Lung (tissue), 12 donors: ENCODE measurements around the gene CXXC5. TPM values are rescaled to one million over a fixed set of nuclear protein-coding genes. Genes with fewer than 3 reads are reported as not detected.

Experiments
- ATAC-seq: fragments of 200-7000 bp; cut with Tn5 transposase; one replicate; pipeline ENCODE4 v1.9.1; 2020; ENCODE audit warnings: moderate number of reproducible peaks; ENCODE audit not compliant: insufficient read depth, low FRiP score
- DNase-seq, 3 donors: peaks; one replicate each; pipeline ENCODE4 v3.0.0-alpha.2; 2013 to 2017
- H3K27ac ChIP-seq, 2 donors: one replicate each; pipeline ENCODE4 v1.5.1; 2013; ENCODE audit warnings: mild to moderate bottlenecking in 2 of 2, moderate library complexity in 2 of 2, control low read depth in 1 of 2, inconsistent platforms in 1 of 2, low read depth in 1 of 2, low read length in 1 of 2
- H3K27me3 ChIP-seq, 3 donors: one replicate each; pipeline ENCODE4 v1.5.1; 2013; ENCODE audit warnings: low read length in 2 of 3; ENCODE audit not compliant: control insufficient read depth in 3 of 3, insufficient read depth in 3 of 3
- H3K36me3 ChIP-seq, 4 donors: one replicate each; pipeline ENCODE4 v1.5.1; 2013; ENCODE audit warnings: low read length in 4 of 4, mild to moderate bottlenecking in 1 of 4, moderate library complexity in 1 of 4; ENCODE audit not compliant: control insufficient read depth in 4 of 4, insufficient read depth in 4 of 4
- H3K4me1 ChIP-seq, 5 donors: one replicate each; pipeline ENCODE4 v1.5.1; 2013; ENCODE audit warnings: low read length in 5 of 5, mild to moderate bottlenecking in 2 of 5, moderate library complexity in 1 of 5; ENCODE audit not compliant: control insufficient read depth in 5 of 5, insufficient read depth in 5 of 5
- H3K4me3 ChIP-seq: one replicate; pipeline ENCODE4 v1.5.1; 2013; ENCODE audit warnings: mild to moderate bottlenecking, control low read depth, moderate library complexity
- H3K9ac ChIP-seq, 2 donors: one replicate each; pipeline ENCODE4 v1.5.1; 2013; ENCODE audit warnings: low read length in 2 of 2, control low read depth in 1 of 2; ENCODE audit not compliant: insufficient read depth in 1 of 2
- H3K9me3 ChIP-seq, 4 donors: one replicate each; pipeline ENCODE4 v1.5.1; 2013; ENCODE audit warnings: low read length in 3 of 4, mild to moderate bottlenecking in 1 of 4, moderate library complexity in 1 of 4; ENCODE audit not compliant: control insufficient read depth in 4 of 4, insufficient read depth in 3 of 4
- WGBS, 2 donors: extraction: QIAGEN DNeasy Blood & Tissue Kit; methylation state at CpG; one replicate each; pipeline ENCODE4 v1.1.7; 2013; 5-methylcytosine and 5-hydroxymethylcytosine counted together
- polyA plus RNA-seq, 2 donors: library from polyadenylated mRNA; stranded (reverse); fragments of 200-250 nt; gene quantifications; one replicate each; pipeline ENCODE4 v1.2.1, GENCODE V29; 2013
- total RNA-seq, 2 donors: library from RNA; depleted of rRNA in 1 of 2; stranded (reverse); fragments of >200 nt in 1 of 2; gene quantifications; one replicate each; pipeline ENCODE4 v1.2.1, GENCODE V29; 2014 to 2021
- TF ChIP-seq, protein P1 (sequence below): IDR thresholded peaks from 2 replicates; pipeline ENCODE4 v1.5.1; 2012; ENCODE audit warnings: mild to moderate bottlenecking; ENCODE audit errors: control extremely low read depth, extremely low read depth
- donor health status: control.
- donor health status: control.
- donor health status: Bipolar disorder and iron deficiency.
- donor health status: healthy.
- donor health status: DM: yes; HTN: yes; CAD: no.

Gene CXXC5
- total and polyA plus RNA-seq, 4 donors = 20.7 to 39.8 (median 25.0) TPM

DNA sequence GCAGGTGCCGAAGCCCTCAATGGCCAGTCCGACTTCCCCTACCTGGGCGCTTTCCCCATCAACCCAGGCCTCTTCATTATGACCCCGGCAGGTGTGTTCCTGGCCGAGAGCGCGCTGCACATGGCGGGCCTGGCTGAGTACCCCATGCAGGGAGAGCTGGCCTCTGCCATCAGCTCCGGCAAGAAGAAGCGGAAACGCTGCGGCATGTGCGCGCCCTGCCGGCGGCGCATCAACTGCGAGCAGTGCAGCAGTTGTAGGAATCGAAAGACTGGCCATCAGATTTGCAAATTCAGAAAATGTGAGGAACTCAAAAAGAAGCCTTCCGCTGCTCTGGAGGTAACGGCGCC is 32.9 kb downstream of the CXXC5 start:
- H3K36me3 ChIP-seq = peaks cover 0 to 25% (median 0%) of the 10 kb centered on the region in 4 donors
- DNase-seq = no peak
- no peak overlapping the region for H3K4me3 ChIP-seq
- peaks cover 0 to 18% (median 6%) of the 10 kb centered on the region in 5 donors for H3K4me1 ChIP-seq
- ATAC-seq = no peak
- TF ChIP-seq, protein P1, sequence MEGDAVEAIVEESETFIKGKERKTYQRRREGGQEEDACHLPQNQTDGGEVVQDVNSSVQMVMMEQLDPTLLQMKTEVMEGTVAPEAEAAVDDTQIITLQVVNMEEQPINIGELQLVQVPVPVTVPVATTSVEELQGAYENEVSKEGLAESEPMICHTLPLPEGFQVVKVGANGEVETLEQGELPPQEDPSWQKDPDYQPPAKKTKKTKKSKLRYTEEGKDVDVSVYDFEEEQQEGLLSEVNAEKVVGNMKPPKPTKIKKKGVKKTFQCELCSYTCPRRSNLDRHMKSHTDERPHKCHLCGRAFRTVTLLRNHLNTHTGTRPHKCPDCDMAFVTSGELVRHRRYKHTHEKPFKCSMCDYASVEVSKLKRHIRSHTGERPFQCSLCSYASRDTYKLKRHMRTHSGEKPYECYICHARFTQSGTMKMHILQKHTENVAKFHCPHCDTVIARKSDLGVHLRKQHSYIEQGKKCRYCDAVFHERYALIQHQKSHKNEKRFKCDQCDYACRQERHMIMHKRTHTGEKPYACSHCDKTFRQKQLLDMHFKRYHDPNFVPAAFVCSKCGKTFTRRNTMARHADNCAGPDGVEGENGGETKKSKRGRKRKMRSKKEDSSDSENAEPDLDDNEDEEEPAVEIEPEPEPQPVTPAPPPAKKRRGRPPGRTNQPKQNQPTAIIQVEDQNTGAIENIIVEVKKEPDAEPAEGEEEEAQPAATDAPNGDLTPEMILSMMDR = no peak
- no peaks in the 10 kb centered on the region for H3K9me3 ChIP-seq
- H3K27me3 ChIP-seq = no peaks in the 10 kb centered on the region
- 97 to 98% methylated on average over 21 to 22 of the region's 22 CpGs for WGBS, 2 donors
- no peak overlapping the region for H3K9ac ChIP-seq
- no peak overlapping the region for H3K27ac ChIP-seq

DNA sequence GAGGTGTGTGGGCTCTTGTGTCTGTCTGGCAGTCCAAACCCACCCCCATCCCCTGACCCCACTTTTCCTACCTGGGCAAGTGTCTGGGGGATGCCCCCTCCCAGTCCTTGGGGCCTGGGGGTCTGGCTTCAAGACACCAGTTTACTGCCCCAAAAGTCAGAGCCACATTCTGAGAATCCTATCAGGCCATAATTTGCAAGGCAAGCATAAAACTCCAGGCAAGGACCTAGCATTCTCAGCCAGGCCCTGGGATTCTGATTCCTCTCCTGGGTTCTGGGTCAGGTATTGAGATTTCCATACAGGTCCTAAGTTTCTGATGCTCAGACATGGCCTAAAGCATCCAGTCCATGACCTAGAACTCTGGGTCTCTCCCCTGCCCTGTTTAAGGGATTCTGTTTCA is 33.3 kb downstream of the CXXC5 start:
- Histone ChIP-seq H3K36me3 (peaks cover 0 to 25% (median 0%) of the 10 kb centered on the region in 4 donors), H3K9me3 (no peaks in the 10 kb centered on the region), H3K27ac (no peak overlapping the region), H3K9ac (no peak overlapping the region), H3K4me1 (peaks cover 0 to 18% (median 7%) of the 10 kb centered on the region in 5 donors), H3K4me3 (no peak overlapping the region), H3K27me3 (no peaks in the 10 kb centered on the region)
- TF ChIP-seq, protein P1 = no peak
- DNase-seq (no peak), ATAC-seq (no peak)

DNA sequence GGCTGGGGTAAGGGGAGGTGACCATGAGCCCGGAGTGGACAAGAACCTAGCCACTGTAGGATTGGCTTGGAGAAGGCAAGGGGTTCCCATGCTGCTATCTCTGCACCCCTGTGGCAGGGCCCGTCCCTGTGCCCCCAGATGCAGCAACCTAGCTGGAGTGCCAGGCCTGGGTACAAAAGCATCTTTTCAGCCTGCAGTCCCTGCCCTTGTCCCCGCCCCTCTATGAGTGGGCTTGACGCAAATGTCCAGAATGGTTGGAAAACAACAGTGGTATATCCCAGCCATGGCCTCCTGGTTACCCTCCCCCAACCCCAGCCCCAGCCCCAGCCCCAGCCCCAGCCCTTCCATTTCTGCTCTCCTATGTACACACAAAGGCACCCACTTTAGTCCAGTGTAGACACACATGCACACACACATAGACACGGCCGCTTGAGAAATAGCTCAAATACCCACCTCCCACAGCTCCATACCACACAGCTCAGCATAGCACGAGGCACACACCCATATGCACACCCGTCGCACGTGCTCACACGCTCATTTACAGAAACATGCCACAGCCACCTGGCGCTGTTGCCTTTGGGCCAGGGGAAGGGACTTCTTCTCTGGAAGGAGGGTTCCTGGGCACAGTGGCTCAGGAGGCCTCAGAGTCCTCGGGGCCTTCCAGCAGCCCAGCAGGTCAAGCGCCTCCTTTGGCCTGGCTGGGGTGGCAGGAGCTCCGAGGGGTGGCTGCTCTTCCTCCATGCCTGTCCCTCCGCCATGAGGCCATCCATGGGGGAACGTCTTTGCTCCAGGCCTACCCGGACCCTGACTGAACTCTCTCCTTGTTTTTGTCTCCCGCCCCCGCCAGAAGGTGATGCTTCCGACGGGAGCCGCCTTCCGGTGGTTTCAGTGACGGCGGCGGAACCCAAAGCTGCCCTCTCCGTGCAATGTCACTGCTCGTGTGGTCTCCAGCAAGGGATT is 34.1 kb downstream of the CXXC5 start:
- no peak for ATAC-seq
- H3K27me3 ChIP-seq = no peaks in the 10 kb centered on the region
- H3K36me3 ChIP-seq = peaks cover 0 to 25% (median 0%) of the 10 kb centered on the region in 4 donors
- no peaks in the 10 kb centered on the region for H3K9me3 ChIP-seq
- DNase-seq = no peak
- H3K27ac ChIP-seq = no peak overlapping the region
- TF ChIP-seq, protein P1 = no peak
- no peak overlapping the region for H3K9ac ChIP-seq
- H3K4me1 ChIP-seq = peaks cover 0 to 14% (median 7%) of the 10 kb centered on the region in 5 donors
- 90 to 91% methylated on average over 29 of the region's 29 CpGs for WGBS, 2 donors
- no peak overlapping the region for H3K4me3 ChIP-seq
